GM21423 (cell line): ENCODE measurements around the gene DDHD1.
"Not testable (repeated sequence)": the region's sequence is repeated elsewhere in the genome, so short reads cannot be mapped to it uniquely, and the experiment has no call there.

ENCODE experiments used
- ATAC-seq: cut with Tn5 transposase; IDR thresholded peaks from one replicate; pipeline ENCODE4 v1.9.1; 2021; ENCODE audit warnings: mild to moderate bottlenecking, moderate library complexity; ENCODE audit not compliant: unreplicated experiment

Gene DDHD1

GRCh38 chr14:53152887-53153701 lies at the start of gene DDHD1:
Gene DDHD1 (minus strand): TSS chr14:53153323. CDS start chr14:53153098, 225 bp downstream.
- ATAC-seq = peak; percentile 73

- no peak for ATAC-seq
These were observed 42.8 kb upstream of the DDHD1 start for GRCh38 chr14:53195949-53196348.

GRCh38 chr14:53193193-53193592 lies 40.1 kb upstream of the DDHD1 start:
- ATAC-seq = no peak

GRCh38 chr14:53192052-53192760 lies 39.1 kb upstream of the DDHD1 start:
- no peak for ATAC-seq

GRCh38 chr14:53190938-53191337 lies 37.8 kb upstream of the DDHD1 start:
- no peak for ATAC-seq

GRCh38 chr14:53187921-53188463 lies 34.9 kb upstream of the DDHD1 start:
- no peak for ATAC-seq

- ATAC-seq = no peak
These were observed 33.4 kb upstream of the DDHD1 start for GRCh38 chr14:53186532-53186931.

- ATAC-seq = no peak
These were observed 30.5 kb upstream of the DDHD1 start for GRCh38 chr14:53183611-53184010.

- ATAC-seq = no peak
These were observed 29.9 kb upstream of the DDHD1 start for GRCh38 chr14:53183056-53183455.

GRCh38 chr14:53181463-53182081 lies 28.4 kb upstream of the DDHD1 start:
- not testable (repeated sequence) for ATAC-seq

GRCh38 chr14:53180272-53181221 lies 27.4 kb upstream of the DDHD1 start:
- ATAC-seq = peak; percentile 43

GRCh38 chr14:53179486-53180005 lies 26.4 kb upstream of the DDHD1 start:
- not testable (repeated sequence) for ATAC-seq

- ATAC-seq = no peak
These were observed 22.3 kb upstream of the DDHD1 start for GRCh38 chr14:53175375-53175774.

GRCh38 chr14:53174918-53175317 lies 21.8 kb upstream of the DDHD1 start:
- ATAC-seq = no peak

- ATAC-seq = no peak
These were observed 15.7 kb upstream of the DDHD1 start for GRCh38 chr14:53168786-53169185.

GRCh38 chr14:53167602-53168328 lies 14.6 kb upstream of the DDHD1 start:
- no peak for ATAC-seq

- no peak for ATAC-seq
These were observed 8.8 kb upstream of the DDHD1 start for GRCh38 chr14:53161758-53162435.

GRCh38 chr14:53156238-53156637 lies 3.1 kb upstream of the DDHD1 start:
- ATAC-seq = no peak

- no peak for ATAC-seq
These were observed 584 bp upstream of the DDHD1 start for GRCh38 chr14:53153702-53154112.
